HL-60 (cell line): Measurements from ENCODE around the gene APLNR.

Experiments used
- DNase-seq, 2 experiments: peaks; one replicate each; pipeline ENCODE4 v3.0.0-alpha.2; 2010 to 2020; ENCODE audit warnings: low read depth in 1 of 2, low spot score in 1 of 2
- H3K27ac ChIP-seq: fragments of 250-450 bp; sonication (Bioruptor Pico); replicated peaks from 2 replicates; pipeline ENCODE4 v1.5.1; 2020; ENCODE audit warnings: mild to moderate bottlenecking, moderate library complexity
- H3K27me3 ChIP-seq: fragments of 250-450 bp; sonication (Bioruptor Pico); 2 replicates; pipeline ENCODE4 v1.5.1; 2021; ENCODE audit warnings: mild to moderate bottlenecking, moderate library complexity; ENCODE audit not compliant: insufficient read depth, poor library complexity, severe bottlenecking
- H3K4me3 ChIP-seq: replicated peaks from 2 replicates; pipeline ENCODE4 v1.5.1; 2011; ENCODE audit warnings: mild to moderate bottlenecking, control low read depth, low read length; ENCODE audit not compliant: insufficient read depth
- CTCF ChIP-seq: IDR thresholded peaks from one replicate; pipeline ENCODE4 v1.5.1; 2011; ENCODE audit warnings: low read length, control low read depth, inconsistent platforms; ENCODE audit not compliant: insufficient read depth
- GABPA ChIP-seq: IDR thresholded peaks from 2 replicates; pipeline ENCODE4 v1.6.1; 2012; ENCODE audit warnings: low read depth
- POLR2AphosphoS5 ChIP-seq: IDR thresholded peaks from 2 replicates; pipeline ENCODE4 v1.6.1; 2012; ENCODE audit warnings: low read depth
- REST ChIP-seq: IDR thresholded peaks from 2 replicates; pipeline ENCODE4 v1.6.1; 2012; ENCODE audit warnings: low read depth; ENCODE audit not compliant: insufficient replicate concordance
- SPI1 ChIP-seq: IDR thresholded peaks from 2 replicates; pipeline ENCODE4 v1.6.1; 2012; ENCODE audit warnings: low read depth, mild to moderate bottlenecking, borderline replicate concordance

Gene APLNR

GRCh38 chr11:57276169-57276970 is 39.3 kb upstream of the APLNR start:
- TF ChIP-seq REST = no peak
- TF ChIP-seq CTCF = no peak
- no peak for TF ChIP-seq POLR2AphosphoS5
- TF ChIP-seq GABPA = no peak
- no peak for TF ChIP-seq SPI1
- no peak overlapping the region for H3K27ac ChIP-seq

GRCh38 chr11:57275582-57275981 is 38.5 kb upstream of the APLNR start:
- Histone ChIP-seq H3K4me3 (no peak overlapping the region), H3K27ac (no peak overlapping the region), H3K27me3 (no peaks in the 10 kb centered on the region)
- DNase-seq = no peak
- no peak for TF ChIP-seq CTCF
- TF ChIP-seq SPI1 = no peak
- no peak for TF ChIP-seq GABPA
- no peak for TF ChIP-seq REST
- no peak for TF ChIP-seq POLR2AphosphoS5

More at GRCh38 chr11:57276169-57276970, 39.3 kb upstream of the APLNR start:
- DNase-seq = no peak
- Histone ChIP-seq H3K27me3 (no peaks in the 10 kb centered on the region), H3K4me3 (no peak overlapping the region)

GRCh38 chr11:57274904-57275498 is 38.0 kb upstream of the APLNR start:
- Histone ChIP-seq H3K4me3 (no peak overlapping the region), H3K27me3 (no peaks in the 10 kb centered on the region), H3K27ac (no peak overlapping the region)
- no peak for TF ChIP-seq POLR2AphosphoS5
- TF ChIP-seq GABPA = no peak
- no peak for TF ChIP-seq SPI1
- TF ChIP-seq CTCF = no peak
- TF ChIP-seq REST = no peak
- no peak for DNase-seq
